CD4-positive, alpha-beta T cell treated with Interleukin-6 at 100 ng/mL for 8 hours (primary cell): ENCODE measurements around the gene PPM1H.
"Not testable (repeated sequence)": the region's sequence is repeated elsewhere in the genome, so short reads cannot be mapped to it uniquely, and the experiment has no call there.

Experiments
- DNase-seq: peaks from one replicate; pipeline ENCODE4 v3.0.0-alpha.2; 2020; ENCODE audit warnings: mixed read lengths, low spot score

Gene PPM1H

DNA sequence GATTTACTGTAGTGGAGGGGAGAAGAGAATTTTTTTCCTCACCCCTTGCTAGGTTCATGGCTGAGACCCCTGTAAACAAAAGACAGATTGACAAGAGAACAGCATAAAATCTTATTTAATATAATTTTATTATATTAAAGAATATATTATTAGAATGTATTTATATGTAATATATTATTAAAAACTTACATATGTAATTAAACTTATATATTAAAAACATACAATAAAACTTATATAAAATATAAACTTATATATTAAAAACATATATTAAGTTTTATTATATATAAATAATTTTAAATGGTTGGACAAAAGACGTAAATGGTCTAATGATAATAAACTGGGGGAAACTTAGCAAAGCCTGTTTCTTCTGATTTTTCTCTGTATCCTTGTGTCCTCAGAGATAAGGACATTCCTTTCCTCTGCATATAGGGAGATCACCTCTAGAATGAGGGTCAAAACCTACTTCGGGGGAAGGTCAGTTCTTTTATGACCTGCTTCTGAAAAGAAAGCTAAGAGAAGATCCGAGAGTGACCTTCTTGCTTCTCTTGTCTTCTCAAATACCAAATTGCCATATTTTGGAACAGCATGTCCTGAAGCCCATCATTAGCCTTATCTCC lies 8.9 kb upstream of the PPM1H start:
- no peak for DNase-seq

DNA sequence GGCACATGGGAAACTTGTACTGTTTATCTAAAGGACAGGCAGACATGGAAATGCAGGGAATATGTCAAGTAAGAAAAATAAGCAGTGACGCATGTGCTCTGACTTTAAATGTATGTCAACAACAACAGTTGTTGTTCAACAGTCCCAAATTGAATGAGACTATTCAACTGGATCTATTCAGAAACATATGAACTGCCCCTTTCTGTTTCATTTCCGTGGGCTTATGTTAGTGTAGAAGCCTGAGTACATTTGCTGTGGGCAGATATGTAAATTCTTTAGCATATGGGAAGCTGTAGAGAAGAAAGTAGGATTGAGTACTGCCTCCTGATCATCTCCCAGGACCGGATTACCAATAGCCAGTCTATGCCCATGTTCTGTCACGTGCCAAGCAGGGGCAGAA lies 7.4 kb upstream of the PPM1H start:
- not testable (repeated sequence) for DNase-seq

DNA sequence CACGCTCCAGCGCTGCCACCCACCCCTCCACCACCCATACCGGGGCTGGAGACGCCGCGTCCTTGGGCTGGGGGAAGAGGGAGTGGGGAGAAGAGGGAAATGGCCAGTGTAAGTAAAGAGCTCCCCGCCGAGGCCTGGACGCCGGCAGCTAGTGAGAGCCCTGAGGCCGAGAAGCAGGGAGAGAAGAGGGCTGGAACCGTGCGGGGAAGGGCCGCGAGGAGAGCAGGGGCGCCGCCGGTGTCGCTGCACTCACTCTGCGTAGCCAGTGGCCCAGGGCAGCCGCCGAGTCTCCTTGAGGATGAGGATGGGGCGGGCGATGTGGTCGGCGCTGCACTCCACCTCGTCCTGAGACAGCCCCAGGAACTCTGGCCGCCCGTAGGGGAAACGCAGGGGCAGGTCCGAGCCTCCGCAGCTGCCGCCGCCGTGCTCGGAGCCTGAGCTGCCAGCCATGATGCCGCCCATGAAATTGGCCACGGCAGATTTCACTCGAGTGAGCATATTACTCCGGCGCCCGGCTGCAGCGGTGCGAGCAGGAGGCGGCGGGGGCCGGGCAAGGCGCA lies 631 bp downstream of the PPM1H start:
- DNase-seq = no peak

- DNase-seq = no peak
Measured at GRCh38 chr12:62933602-62934238, 1.2 kb downstream of the PPM1H start.

- DNase-seq = no peak
Measured at GRCh38 chr12:62933220-62933601, 1.7 kb downstream of the PPM1H start.

GRCh38 chr12:62931477-62931876 lies 3.5 kb downstream of the PPM1H start:
- no peak for DNase-seq

DNA sequence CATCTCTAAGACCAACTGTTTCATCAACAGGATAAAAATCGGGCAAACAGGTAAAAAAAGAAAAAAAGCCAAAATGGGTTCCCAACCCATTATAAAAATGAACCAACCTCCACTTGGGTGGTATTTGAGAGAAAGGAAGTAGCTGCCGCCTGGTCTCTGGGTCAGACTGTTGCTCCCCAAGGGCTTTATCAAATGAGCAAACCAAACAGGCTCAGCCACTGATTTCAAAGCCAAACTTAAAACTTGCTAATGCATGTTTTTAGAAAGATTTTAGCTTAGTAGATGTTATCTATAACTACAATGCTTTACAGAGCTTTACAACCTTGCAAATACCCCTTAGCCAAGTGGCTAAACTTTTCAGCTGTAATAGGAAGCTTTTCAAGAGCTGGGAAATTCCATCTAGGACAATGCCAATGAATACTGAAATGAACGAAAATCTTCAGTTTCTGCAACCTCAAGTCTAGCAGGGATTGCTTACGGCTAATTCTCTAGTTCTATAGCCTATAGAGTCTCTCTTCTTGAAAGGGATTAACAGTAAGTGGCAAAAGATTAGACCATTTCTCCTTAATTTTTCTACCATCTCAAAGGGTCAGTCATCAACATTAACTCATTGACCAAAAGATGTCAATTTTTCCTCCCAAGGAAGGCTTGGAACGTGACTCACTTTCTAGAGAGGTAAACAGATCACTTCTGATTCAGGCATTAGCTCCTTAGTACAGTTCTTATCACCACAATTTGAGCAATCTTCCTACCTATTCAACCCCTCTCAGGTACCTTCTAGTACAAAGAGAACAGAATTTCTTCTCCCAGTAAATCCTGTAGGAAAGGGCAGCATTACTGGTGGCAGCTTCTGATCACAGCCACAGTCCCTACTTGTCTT lies 4.2 kb downstream of the PPM1H start:
- no peak for DNase-seq

- DNase-seq = no peak
Measured at GRCh38 chr12:62928632-62929031, 6.3 kb downstream of the PPM1H start.

GRCh38 chr12:62925680-62926079 lies 9.3 kb downstream of the PPM1H start:
- DNase-seq = no peak

DNA sequence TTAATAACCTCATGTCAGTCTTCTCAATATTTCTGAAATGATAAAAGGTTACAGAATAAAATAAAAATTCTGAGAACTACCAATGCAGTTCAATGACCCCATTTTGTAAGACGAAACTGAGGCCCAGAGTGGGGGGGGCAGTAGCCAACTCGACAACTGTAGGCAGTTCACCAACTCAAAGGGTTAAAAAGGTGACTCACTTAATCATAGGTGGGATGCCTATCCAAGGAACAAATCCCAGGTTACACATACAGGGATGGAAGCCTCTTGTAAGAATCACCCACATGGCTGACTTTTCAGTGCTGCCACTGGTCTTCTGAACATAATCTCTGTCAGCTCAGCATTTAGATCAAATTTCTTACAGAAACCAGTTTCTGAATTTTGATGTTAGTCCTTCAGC lies 10.9 kb downstream of the PPM1H start:
- no peak for DNase-seq

- DNase-seq = no peak
Measured at GRCh38 chr12:62922539-62922938, 12.4 kb downstream of the PPM1H start.

DNA sequence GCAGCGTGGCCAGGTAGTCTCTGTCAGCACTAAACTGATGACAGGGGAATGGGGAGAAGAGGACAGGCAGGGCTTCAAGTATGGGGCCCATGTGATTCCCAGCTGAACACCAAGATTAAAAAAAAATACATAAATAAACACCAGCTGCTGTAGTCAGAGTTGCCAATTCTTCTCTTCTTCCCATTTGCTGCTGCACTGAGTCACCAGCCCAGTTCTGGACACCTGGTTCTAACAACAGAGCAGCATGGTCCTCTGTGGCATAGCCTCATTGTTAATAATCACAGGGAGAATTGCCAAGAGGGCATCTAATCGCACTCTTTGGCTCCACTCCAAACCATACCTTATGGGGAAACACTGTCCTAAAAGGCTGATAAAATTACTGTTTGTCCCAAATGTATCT lies 15.1 kb downstream of the PPM1H start:
- DNase-seq = no peak

DNA sequence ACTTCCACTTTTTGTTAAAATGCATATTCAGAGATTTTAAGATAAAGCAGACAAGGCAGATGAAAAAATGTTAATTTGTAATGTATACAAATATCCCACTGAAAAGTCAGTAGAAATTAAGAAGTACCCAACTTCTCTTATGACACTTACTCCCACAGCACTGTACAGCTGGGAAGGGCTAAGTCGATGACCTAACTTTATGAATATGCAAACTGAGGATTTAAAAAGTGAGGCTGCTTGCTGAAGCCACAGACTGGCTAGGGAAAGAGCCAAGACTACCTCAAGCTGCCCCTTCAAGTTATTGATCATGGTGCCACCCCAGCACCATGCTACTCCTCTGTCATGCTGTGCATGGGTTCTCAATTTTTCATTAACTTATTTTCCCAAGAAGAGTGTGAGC lies 17.0 kb downstream of the PPM1H start:
- no peak for DNase-seq

GRCh38 chr12:62916632-62917425 lies 18.1 kb downstream of the PPM1H start:
- no peak for DNase-seq

- DNase-seq = no peak
Measured at GRCh38 chr12:62915204-62915529, 19.8 kb downstream of the PPM1H start.

DNA sequence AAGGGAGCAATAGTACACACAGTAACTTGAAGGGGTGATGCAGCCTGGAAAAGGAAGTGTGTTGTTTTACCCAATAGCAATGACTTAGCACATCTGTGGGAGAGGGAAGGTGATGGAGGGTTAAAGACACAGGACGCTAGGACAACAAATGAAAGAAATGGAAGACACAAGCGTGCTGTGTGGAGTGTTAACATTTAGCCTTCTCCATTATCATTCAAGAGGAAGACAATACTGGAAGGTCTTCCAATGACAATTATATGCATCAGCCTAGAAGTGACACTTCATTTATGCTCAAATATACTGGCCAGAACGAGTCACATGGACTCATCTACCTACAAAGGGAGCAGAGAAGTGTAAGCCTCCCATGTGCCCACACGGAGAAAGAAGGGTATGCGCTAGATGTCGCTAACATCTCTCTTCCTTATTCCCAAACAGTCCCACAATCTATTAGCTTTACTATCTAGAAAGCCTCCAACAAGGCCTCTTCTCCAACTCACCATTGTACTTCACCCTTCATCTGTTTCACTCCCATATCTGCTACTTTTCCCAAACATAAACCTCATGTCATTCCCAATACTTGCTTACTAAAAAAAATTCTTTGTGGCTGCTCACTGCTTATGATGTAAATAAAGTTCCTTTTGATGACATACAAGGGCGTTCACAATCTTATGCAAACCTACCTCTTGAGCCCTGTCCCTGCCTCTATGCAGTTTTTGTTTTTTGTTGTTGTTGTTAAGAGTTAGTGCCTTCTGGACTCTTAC lies 20.3 kb downstream of the PPM1H start:
- DNase-seq = no peak

GRCh38 chr12:62913380-62913779 lies 21.6 kb downstream of the PPM1H start:
- DNase-seq = no peak

GRCh38 chr12:62912644-62913043 lies 22.3 kb downstream of the PPM1H start:
- DNase-seq = no peak

DNA sequence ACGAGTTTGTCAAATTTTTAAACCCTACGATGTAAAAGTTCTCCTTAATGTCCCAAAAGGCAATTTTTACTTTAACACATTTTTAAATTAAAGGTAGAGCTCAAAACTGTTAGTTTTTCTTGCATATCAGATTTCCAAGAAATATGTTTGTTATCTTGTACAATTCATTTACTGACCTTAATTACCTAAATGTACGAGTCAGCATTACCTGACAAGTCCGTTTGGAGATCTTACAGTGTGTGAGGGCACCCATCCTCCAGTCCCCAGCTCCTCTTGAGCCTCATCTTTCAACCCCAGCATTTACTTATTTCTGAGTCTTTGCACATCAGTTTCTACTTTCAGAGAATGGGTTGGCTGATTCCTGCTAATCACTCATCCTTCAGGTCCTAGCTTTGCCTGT lies 23.7 kb downstream of the PPM1H start:
- DNase-seq = no peak

GRCh38 chr12:62910549-62911169 lies 24.3 kb downstream of the PPM1H start:
- no peak for DNase-seq

DNA sequence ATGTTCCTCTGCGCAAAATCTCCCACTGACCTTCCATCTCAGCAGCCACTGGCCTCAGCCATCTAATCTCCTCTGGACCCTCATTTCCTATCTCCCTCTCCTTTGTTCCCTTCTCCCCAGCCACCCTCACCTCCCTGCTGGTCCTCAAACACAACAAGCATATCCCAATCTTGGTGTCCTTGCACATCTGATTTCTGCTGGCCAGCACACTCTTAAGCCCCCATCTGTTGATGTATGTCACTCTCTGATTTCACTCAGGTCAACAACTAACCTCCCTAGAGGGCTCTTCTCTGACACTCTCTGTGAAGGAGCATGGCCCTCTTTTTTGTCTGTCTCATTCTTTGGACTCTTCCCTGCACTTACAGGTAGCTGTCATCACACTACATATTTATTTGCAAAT lies 25.6 kb downstream of the PPM1H start:
- DNase-seq = no peak
